Stimulated activated CD4-positive, alpha-beta T cell treated with anti-CD3 and anti-CD28 coated beads, TNF-alpha, amount 100 ng/mL, for 1 hour (primary cell): ENCODE data around the gene GNG3.
A peak's percentile ranks its signal among the peaks of the same experiment; 100 is the strongest.
"Not testable (repeated sequence)": the region's sequence is repeated elsewhere in the genome, so short reads cannot be mapped to it uniquely, and the experiment has no call there.

Source experiments
- DNase-seq, 3 donors: peaks; one replicate each; pipeline ENCODE4 v3.0.0-alpha.2; 2020; ENCODE audit warnings: low read depth in 3 of 3, low spot score in 1 of 3

Gene GNG3

GRCh38 chr11:62707277-62707861 lies at the start of gene GNG3, which contains the start of gene BSCL2:
Gene GNG3, plus strand, starts transcription at chr11:62707676. Its CDS starts 620 bp downstream, at chr11:62708296.
Gene BSCL2, minus strand, starts transcription at chr11:62707424. Its CDS starts 229 bp downstream, at chr11:62707195.
- DNase-seq = no peak

DNA sequence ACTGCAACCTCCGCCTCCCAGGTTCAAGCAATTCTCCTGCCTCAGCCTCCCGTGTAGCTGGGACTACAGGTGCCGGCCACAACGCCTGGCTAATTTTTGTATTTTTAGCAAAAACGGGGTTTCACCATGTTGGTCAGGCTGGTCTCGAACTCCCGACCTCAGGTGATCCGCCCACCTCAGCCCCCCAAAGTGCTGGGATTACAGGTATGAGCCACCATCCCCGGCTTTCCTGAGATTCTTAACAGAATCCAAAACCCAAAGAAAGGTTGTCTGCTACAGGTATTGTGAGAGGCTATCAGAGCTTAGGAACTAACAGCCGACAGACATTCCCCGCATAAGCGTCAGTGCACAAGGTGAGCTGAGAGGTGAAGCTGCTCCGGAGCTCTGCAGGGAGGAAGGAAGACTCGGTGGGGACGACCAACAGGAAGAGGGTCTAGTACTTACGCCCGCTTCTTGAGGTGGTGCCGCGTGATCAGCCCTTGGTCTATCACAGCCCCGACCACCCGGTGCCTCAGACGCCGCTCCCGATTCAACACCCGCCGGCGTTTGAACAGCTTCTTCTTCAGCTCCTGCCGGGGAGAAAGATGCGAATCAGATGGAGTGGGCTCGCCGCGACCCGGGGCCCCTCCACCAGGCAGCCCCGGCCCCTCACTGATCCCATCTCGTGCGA lies 42.9 kb upstream of the GNG3 start:
- DNase-seq = peak in 1 of 3 donors; percentile 19

DNA sequence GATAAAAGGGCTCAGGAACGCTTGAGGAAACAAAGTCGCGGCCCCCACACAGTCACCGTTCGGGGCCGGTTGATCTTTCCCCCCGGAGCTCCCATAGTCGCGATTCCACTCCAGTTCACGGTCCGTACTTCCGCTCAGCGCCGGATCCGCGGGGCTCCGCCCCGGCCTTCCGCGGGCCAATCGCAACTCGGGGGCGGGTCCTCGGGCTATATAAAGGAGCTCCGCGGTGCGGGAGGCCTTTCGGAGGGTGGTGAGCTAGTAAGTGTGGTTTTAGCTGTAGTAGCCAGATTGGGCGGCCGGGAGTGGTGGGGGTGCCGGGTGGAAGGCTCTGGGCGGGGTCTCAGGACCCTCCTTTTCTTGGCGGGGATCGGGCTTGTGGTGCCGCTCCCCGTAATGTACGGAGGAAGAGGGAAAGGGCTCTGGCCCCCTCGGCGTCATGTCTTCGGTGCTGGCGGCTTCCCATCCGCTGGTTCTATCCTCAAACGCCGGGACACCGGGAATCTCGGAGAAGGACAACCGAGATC lies 42.3 kb upstream of the GNG3 start, which contains the start of the genes C11orf98 and CSKMT:
TSS of gene C11orf98 (minus strand) at position 136 of the 524 bp plus-strand sequence. CDS start at position 95, 41 bp downstream.
TSS of gene CSKMT (plus strand) at position 238 of the 524 bp plus-strand sequence. CDS start 568 bp downstream, outside the sequence.
- DNase-seq = peak; percentile 90 to 95 (median 95)

DNA sequence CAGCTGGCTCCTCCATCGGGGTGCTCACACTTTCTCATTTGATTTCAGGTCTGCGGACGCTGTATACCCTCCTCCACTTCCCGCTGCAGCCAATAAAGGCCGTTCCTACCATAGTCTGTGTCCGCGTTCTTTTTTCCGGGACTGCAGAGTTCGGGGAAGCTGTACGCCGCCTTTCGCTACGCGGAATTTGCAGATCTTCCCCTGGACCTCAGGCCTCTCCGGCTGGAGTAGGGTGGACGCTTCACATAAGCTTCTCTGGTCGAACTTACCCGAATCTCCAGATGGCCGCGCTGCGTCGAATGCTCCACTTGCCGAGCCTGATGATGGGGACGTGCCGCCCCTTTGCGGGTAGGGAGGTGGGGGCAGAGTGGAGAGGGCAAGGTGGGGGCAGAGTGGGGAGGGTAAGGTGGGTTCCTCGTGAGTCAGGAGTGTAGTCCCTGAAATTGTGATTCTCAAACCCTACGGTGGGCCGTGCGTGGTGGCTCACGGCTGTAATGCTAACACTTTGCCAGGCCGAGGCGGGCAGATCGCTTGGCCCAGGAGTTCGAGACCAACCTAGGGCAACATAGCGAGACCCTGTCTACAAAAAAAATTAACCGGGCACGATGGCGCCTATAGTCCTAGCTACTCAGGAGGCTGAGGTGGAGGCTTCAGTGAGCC lies 41.7 kb upstream of the GNG3 start:
- peak in 2 of 3 donors; percentile 27 to 50 for DNase-seq

DNA sequence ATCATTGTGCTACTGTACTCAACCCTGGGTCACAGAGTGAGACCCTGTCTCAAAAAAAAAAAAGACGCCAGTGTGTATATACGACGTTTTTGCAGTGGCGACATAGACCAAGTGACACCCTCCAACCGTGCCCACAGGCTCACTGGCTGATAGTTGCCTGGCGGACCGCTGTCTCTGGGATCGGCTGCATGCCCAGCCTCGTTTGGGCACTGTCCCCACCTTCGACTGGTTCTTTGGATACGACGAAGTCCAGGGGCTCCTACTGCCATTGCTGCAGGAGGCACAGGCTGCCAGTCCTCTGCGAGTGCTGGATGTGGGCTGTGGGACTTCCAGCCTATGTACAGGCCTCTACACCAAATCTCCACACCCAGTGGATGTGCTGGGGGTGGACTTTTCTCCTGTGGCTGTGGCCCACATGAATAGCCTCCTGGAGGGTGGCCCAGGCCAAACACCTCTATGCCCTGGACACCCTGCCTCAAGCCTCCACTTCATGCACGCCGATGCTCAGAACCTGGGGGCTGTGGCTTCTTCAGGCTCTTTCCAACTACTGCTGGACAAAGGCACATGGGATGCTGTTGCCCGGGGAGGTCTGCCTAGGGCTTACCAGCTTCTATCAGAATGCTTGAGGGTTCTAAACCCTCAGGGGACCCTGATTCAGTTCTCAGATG lies 41.1 kb upstream of the GNG3 start:
- no peak for DNase-seq

GRCh38 chr11:62667460-62667859 lies 40.0 kb upstream of the GNG3 start:
- no peak for DNase-seq

- DNase-seq = no peak
Measured at GRCh38 chr11:62669420-62670161, 37.9 kb upstream of the GNG3 start.

DNA sequence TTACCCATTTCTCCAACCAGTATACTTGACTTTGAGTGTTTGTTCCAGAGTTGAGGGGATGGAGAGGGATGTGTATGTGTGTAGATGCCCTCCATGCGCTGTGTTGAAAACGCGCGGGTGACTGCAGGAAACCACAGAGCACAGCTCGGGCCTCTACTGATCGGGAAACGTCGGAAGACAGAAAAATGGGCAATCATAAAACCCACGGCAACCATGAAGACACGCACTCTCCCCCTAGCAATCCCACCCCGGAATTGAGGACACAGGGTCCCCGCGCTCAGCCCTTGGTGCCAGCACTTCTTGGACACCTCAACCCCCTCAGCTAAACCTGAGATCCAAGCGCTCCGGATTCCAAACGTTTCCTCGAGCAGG lies 36.3 kb upstream of the GNG3 start:
- DNase-seq = no peak

- DNase-seq = peak in 2 of 3 donors; percentile 43 to 62
Measured at GRCh38 chr11:62671608-62672389, 35.7 kb upstream of the GNG3 start, which contains the start of the genes LBHD1 and UQCC3. Gene LBHD1, minus strand, starts transcription at chr11:62672267. Its CDS starts 2,236 bp downstream, at chr11:62670031. Gene UQCC3, plus strand, starts transcription at chr11:62671673. Its CDS starts 73 bp downstream, at chr11:62671746.

DNA sequence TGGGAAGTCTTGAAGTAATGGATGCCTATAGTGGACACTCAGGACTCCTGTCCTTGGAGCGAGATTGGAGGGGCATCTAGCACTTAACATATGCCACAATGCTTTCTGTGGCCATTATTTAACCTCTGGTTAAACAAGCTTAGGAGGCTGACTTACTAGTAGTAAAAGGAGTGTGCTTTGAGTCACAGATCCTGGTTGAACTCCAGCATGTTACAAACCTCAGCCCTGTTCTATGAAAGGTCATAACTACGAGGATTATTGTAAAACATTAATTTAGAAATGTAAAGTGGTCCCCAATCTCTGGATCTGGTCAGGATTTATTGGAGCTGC lies 34.3 kb upstream of the GNG3 start:
- no peak for DNase-seq

GRCh38 chr11:62675415-62675814 lies 32.1 kb upstream of the GNG3 start:
- not testable (repeated sequence) for DNase-seq

DNA sequence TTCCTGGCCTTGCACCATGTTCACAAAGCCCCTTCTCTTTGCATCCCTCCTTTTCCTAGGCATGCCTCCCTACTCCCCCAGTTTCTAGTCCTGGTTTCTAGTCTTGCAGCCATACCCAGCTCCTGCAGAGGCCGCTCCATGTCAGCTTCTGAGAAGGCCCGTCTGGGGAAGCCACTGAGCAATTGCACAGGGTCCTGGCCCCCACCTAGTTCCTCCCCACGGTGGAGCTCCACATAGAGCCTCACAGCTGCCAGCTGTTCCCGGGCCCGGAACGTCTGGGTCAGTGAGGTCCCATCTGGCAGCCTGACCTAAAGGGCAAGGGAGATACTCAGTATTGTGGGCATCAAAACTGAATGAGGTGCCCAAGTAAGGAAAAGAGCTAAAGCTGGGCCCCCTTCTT lies 30.8 kb upstream of the GNG3 start:
- DNase-seq = no peak

GRCh38 chr11:62677156-62677555 lies 30.3 kb upstream of the GNG3 start:
- DNase-seq = no peak

DNA sequence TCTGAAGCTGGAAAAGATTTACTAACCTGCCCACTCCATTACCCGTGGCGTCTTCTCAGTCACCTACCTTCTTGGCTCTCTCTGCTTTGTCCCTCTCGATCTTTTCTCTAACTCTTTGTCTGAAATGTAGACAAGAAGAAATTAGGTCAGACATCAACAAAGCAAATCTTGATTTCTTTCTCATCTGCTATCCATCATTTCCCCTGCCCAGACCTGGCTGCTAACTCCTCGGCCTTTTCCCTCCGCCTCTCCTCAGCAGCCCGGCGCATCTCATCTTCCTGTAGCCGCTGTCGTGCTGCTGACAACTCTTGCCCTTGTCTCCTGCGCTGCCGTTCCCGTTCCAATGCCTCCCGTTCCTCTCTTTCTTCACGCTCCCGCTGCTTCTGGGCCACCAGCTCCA lies 29.8 kb upstream of the GNG3 start:
- no peak for DNase-seq

- DNase-seq = no peak
Measured at GRCh38 chr11:62678433-62678769, 29.1 kb upstream of the GNG3 start.

DNA sequence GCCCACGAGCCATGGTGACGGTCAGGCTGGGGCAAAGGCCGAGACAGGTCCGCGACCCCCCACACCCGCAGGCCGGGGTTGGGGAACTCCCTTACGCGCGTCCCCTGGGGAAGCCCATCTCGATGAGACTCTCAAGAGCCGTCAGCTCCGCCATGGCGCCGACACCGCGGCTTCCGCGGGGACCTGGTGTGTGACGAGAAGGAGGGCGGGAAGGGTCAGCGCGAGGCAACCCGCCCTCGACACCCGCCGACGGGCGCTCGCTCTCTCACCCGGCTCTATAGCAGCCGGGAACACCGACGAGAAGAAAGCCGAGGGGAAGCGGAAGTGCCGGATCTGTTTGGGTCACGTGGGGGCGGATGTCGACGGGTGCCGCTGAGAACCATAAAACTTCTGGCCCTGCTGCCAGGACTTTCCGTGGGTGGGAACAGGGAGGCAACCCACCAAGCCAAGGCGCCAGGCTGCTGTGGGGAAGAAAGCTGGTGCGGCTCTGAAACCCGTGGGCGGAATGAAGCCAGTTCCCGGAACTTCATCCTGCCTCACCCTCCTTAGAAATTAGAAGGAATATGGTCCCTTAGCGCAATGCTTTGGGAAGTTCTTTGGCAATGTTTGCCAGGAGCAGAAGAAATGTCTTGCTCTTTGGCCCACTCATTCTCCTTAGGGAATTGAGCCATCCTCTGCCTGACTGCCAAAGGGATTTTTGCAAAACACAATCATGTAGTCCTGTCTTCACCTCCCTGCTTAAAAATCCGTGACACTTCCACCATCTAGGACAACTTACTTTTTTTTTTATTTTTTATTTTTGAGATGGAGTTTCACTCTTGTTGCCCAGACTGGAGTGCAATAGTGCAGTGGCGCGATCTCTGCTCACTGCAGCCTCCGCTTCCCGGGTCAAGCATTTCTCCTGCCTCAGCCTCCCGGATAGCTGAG lies 28.4 kb upstream of the GNG3 start, which contains the start of gene UBXN1:
TSS of gene UBXN1 (minus strand) at position 304 of the 927 bp plus-strand sequence. CDS start at position 154, 150 bp downstream.
- peak in 2 of 3 donors; percentile 57 to 66 for DNase-seq

GRCh38 chr11:62680825-62681240 lies 26.6 kb upstream of the GNG3 start:
- no peak for DNase-seq

DNA sequence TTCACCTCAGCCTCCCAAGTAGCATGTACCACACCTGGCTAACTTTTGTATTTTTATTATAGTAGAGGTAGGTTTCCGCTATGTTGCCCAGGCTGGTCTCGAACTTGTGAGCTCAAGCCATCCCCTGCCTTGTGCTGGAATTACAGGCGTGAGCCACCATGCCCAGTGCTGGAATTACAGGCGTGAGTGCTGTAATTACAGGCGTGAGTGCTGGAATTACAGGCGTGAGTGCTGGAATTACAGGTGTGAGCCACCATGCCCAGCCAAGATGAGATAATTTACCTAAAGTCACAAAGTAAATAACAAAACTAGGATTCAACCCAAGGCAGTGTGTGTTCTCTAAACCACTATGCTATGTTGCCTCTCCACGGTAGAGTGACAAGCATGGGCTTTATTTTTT lies 25.0 kb upstream of the GNG3 start:
- DNase-seq = no peak
